Activated gamma-delta T cell (primary cell): ENCODE measurements around the gene PIK3R5.
"Not testable (repeated sequence)": the region's sequence is repeated elsewhere in the genome, so short reads cannot be mapped to it uniquely, and the experiment has no call there.

Source experiments
- DNase-seq: peaks from one replicate; lab custom pipeline; 2025; lab: John Stamatoyannopoulos, UW

The PIK3R5 gene

DNA sequence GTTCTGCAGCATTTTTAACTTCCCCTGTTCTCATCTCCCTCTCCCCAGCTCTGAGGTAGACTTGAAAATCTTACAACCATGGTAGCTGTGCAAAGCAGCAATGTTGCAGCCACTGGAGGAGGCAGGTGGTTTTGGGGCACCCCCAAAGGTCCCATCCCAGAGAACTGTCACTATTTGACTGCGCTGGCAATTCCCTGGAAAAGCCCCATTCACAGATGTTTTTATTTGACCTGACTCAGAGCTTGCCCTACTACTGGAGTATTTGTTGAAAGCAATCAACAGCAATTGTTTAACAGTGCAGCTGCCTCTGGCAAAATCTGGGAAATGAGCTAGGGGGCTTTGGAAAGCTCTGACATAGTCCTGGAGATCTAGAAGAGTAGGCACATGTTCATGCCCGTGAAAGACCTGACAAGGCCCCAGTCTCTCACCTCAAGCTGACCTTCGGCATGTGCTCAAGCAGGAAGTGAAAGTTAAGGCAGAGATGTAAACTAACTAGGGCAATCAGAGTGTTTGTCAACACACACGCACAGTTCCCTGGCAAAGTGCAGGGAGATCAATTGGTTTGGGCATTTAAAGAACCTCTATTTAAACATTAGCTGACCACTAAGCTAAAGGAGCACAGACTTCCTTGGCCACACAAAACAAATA lies 19.7 kb upstream of the PIK3R5 start:
- DNase-seq, result no peak

DNA sequence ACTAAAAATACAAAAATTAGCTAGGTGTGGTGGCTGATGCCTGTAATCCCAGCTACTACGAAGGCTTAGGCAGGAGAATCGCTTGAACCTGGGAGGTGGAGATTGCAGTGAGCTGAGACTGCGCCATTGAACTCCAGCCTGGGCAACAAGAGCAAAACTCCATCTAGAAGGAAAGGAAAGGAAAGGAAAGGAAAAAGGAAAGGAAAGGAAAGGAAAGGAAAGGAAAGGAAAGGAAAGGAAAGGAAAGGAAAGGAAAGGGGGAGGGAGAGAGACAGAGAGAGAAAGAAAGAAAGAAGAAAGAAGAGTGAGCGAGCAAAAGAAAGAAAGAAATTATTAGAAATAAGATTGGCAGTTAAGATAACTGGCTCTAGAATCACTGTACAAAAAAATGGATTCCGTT lies 18.7 kb upstream of the PIK3R5 start:
- not testable (repeated sequence) for DNase-seq

DNA sequence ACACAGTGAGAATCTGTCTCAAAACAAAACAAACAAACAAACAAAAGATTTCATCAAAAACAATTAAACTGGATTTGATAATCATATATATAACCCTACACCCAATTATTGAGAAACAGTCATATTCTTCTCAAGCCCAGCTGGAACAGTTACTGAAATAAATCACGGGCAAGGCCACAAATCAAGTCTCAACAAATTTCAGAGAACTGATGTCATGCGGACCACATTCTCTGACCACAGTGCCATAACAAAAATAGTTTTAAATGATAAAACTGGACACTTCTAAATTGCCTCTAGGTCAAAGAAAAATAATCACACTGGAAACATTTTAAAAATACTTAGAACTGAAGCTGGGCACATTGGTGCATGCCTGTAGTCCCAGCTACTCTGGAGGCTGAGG lies 15.9 kb upstream of the PIK3R5 start:
- DNase-seq, result no peak

- no peak for DNase-seq
Measured at GRCh38 chr17:8979715-8980114, 14.2 kb upstream of the PIK3R5 start.

DNA sequence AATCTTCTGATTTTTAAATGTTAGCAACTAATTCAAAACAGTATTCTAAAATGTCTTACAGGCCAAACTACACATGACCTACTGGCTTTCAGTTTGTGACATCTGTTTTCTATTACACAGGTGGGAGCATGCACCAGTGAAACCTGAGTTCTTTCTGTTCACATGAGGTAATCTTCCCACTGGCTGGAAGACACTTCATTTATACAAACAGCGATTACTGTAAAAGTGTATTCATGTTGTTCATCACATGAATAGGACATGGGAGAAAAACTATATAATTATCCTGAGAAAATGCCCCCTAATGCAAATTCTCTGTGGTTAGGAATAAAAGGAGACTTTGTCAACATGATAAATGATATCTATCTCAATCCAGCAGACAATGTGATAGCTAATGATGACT lies 11.1 kb upstream of the PIK3R5 start:
- DNase-seq, result no peak

DNA sequence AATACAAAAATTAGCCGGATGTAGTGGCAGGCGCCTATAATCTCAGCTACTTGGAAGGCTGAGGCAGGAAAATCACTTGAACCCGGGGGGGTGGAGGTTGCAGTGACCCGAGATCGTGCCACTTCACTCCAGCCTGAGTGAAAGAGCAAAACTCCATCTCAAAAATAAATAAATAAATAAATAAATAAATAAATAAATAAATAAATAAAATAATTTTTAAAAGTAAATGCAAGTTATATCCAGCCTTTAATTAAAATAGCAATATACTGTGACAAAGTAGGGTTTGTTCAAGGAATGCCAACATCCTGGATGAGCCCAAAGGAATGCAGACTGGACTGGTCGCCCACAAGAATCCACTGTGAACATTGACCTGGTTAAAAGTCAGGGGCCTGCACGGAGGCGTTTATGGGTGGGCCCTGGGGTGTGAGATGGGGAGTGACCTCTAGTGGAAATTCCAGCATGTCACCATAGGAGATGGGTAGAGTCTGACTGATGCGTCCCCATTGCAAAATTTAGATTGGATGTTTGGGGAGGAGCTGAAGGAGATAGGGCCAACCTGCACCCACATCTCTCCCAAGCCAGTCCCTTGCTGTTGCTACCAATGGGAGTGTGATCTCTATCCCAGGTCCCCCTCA lies 9.7 kb upstream of the PIK3R5 start:
- DNase-seq, result no peak

- no peak for DNase-seq
Measured at GRCh38 chr17:8969901-8970300, 4.4 kb upstream of the PIK3R5 start.

GRCh38 chr17:8968503-8968902 lies 3.0 kb upstream of the PIK3R5 start:
- no peak for DNase-seq

GRCh38 chr17:8967861-8968260 lies 2.4 kb upstream of the PIK3R5 start:
- DNase-seq, result no peak

- no peak for DNase-seq
Measured at GRCh38 chr17:8966926-8967325, 1.4 kb upstream of the PIK3R5 start.

GRCh38 chr17:8964801-8965393 lies 610 bp downstream of the PIK3R5 start:
- peak; percentile 19 for DNase-seq

GRCh38 chr17:8963647-8964258 lies 1.8 kb downstream of the PIK3R5 start:
- DNase-seq, result no peak

DNA sequence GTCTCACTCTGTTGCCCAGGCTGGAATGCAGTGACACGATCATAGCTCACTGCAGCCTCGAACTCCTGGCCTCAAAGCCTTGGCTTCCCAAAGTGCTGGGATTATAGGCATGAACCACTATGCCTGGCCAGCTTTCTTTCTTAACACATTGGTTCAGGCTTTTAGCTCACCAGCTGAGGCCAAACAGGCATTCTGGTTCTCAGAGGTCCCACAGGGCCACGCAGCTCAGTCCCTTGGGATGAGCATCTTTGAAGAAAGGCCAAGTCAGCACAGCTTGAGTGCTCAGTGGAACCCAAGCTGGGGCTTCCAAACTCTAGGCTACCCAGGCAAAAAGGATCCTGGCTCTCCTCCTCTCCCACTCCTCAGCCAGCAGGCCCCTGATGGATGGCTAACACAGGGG lies 2.5 kb downstream of the PIK3R5 start:
- DNase-seq, result no peak

GRCh38 chr17:8961829-8962228 lies 3.7 kb downstream of the PIK3R5 start:
- no peak for DNase-seq

GRCh38 chr17:8960325-8961140 lies 5.0 kb downstream of the PIK3R5 start:
- DNase-seq, result no peak

DNA sequence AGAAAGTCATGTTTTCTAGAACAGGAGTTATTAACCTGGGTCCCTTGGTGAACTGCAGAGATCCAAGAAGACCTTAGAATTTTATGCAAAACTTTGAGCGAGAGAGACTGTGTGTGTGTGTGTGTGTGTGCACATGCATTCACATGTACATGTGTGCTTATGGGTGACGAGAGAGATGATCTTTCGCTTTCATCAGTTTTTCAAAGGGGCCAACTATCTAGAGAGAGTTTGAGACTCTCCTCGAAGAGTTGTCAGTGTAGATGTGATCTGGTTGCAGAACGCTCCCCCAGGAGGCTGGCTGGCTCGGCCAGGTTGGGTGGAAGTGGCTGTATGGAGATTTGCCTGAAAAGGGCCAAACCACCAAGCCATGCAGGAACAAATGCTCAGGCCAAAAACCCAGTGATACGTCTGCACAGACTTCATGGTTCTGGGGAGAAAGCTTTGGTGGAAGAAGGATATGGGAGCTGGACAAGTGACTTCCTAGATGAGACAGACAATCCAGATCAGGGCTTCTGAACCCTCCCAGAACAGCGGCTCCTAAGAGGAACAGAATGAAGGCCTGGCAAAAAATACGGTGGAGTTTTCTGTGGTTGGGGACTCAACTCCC lies 6.1 kb downstream of the PIK3R5 start:
- DNase-seq, result no peak

DNA sequence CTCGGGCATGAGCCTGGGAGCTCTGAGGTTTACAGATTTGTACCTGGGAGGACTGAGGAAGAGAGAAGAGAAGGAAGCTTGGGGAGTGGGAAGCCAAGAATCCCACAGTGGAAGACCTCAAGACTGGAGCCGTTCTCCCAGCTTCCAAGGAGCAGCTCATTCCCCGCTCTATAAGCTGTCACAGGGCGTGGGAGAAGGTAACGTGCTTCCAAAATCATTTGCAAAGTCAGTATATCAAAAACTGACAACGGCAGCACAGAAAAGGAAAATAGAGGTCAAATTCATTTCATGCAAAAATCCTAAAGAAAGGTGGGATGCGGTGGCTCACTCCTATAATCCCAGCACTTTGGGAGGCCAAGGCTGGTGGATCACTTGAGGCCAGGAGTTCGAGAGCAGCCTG lies 7.8 kb downstream of the PIK3R5 start:
- no peak for DNase-seq

GRCh38 chr17:8956465-8956902 lies 9.0 kb downstream of the PIK3R5 start:
- DNase-seq, result no peak

DNA sequence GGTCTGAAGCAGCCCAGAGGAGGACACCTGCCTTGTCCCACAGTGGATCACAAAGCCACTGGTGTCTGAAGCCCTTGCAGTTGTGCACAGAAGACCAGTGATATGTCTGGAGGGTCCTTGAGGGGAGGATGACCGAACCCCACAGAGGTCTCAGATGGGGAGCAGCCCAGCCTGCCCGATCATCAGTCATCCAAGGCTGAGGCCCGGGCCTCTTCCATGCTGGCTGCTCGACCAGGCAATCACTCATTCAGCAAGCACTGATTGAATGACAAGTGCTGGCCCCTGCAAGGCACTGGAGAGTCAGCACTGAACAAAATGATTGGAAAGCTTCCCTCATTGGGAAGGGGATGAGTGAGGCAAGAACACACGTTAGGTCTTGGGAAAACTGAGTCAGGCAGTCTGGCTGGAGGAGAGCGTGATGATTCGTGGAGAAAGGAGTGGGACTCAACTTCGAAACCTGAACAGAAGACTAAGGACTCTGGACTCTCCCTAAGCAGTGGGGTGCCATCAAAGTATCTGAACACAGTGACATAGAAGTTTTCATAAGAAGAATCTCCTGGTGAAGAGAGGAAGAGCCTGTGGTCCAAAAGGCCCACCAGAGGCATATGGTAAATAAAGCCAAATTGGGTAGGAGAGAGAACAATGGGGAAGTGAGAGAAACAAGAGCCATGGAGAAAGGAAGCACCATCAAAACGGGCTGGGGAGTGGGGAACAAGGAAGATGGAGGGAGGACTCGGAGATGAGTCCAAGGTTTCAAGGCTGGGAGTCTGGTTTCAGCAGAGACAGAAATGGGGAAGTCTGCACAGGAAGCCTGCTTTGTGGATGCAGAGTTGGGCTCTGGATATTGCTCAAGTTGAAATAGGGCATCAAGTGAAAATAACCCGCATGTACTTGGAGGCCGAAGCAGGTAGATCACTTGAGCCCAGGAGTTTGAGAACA lies 10.2 kb downstream of the PIK3R5 start:
- no peak for DNase-seq

- peak; percentile 55 for DNase-seq
Measured at GRCh38 chr17:8954339-8954738, 11.2 kb downstream of the PIK3R5 start.
